ENCODE results near the gene CTSH.
"Not testable (repeated sequence)": the region's sequence is repeated elsewhere in the genome, so short reads cannot be mapped to it uniquely, and the experiment has no call there.

The CTSH gene

GRCh38 chr15:78879517-78880241 is 65.2 kb downstream of the CTSH start:
- DNase-seq = no peak

- DNase-seq = no peak
Measured at GRCh38 chr15:78878356-78878755, 66.5 kb downstream of the CTSH start.

- not testable (repeated sequence) for DNase-seq
Measured at GRCh38 chr15:78876954-78877353, 67.9 kb downstream of the CTSH start.

- no peak for DNase-seq
Measured at GRCh38 chr15:78875107-78875914, 69.5 kb downstream of the CTSH start.

GRCh38 chr15:78873793-78874765 is 70.8 kb downstream of the CTSH start:
- DNase-seq = peak; percentile 37

- DNase-seq = peak; percentile 91
Measured at GRCh38 chr15:78872972-78873792, 71.7 kb downstream of the CTSH start.

- DNase-seq = peak; percentile 95
Measured at GRCh38 chr15:78872155-78872971, 72.5 kb downstream of the CTSH start, which contains the start of gene MORF4L1. Gene MORF4L1, plus strand, starts transcription at chr15:78872890. Its CDS starts 128 bp downstream, at chr15:78873018.

GRCh38 chr15:78871483-78872127 is 73.2 kb downstream of the CTSH start:
- peak; percentile 16 for DNase-seq

Data from retina (tissue), 1 donor.